Ectodermal cell (in vitro differentiated cells): ENCODE results near the gene ACYP1.
"Not testable (repeated sequence)": the region's sequence is repeated elsewhere in the genome, so short reads cannot be mapped to it uniquely, and the experiment has no call there.

Source experiments
- H3K27ac ChIP-seq: 2 replicates; pipeline ENCODE4 v1.7.0; 2013; ENCODE audit warnings: mild to moderate bottlenecking, low read depth, low read length; ENCODE audit not compliant: insufficient read depth, poor library complexity, severe bottlenecking
- H3K27me3 ChIP-seq: 2 replicates; pipeline ENCODE4 v1.7.0; 2013; ENCODE audit warnings: mild to moderate bottlenecking, low read length; ENCODE audit not compliant: insufficient read depth, control insufficient read depth, poor library complexity, severe bottlenecking
- H3K36me3 ChIP-seq: one replicate; pipeline ENCODE4 v1.7.0; 2013; ENCODE audit warnings: low read length; ENCODE audit not compliant: control insufficient read depth, insufficient read depth
- H3K4me1 ChIP-seq: one replicate; pipeline ENCODE4 v1.7.0; 2013; ENCODE audit warnings: low read length; ENCODE audit not compliant: control insufficient read depth, insufficient read depth
- H3K4me3 ChIP-seq: 2 replicates; pipeline ENCODE4 v1.7.0; 2013; ENCODE audit warnings: low read depth, low read length, control low read depth; ENCODE audit not compliant: insufficient read depth
- H3K9me3 ChIP-seq: 2 replicates; pipeline ENCODE4 v1.7.0; 2013; ENCODE audit warnings: mild to moderate bottlenecking, low read length, moderate library complexity; ENCODE audit not compliant: control insufficient read depth
- WGBS, 2 experiments: methylation state at CpG; one replicate each; pipeline ENCODE4 v1.1.7; 2013; ENCODE audit warnings: missing lambda C conversion rate in 2 of 2; 5-methylcytosine and 5-hydroxymethylcytosine counted together

ACYP1 gene

DNA sequence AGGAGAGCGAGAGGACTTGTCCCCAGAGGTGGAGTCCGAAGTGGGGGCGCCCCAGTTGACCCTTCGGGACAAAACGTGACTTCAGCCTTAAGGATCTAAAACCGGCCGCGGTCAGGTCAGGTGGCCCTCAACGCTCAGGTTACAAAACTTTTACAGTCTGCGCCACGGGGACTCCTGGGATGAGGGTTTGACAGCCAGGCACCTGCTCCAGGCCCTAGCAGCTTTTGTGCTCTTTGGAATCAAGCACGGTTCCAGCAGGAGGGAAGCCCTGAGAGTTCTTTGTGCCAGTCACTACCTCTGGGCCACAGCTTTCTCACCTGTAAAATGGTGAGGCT lies 6.0 kb upstream of the ACYP1 start:
- Histone ChIP-seq H3K9me3 (no peaks in the 10 kb centered on the region), H3K4me1 (peaks cover 4% of the 10 kb centered on the region), H3K4me3 (peak overlapping the region; percentile 46), H3K27me3 (peaks cover 4% of the 10 kb centered on the region), H3K27ac (peak overlapping the region; percentile 21), H3K36me3 (no peaks in the 10 kb centered on the region)
- 42 to 54% methylated on average over 12 of the region's 12 CpGs for WGBS, 2 experiments

DNA sequence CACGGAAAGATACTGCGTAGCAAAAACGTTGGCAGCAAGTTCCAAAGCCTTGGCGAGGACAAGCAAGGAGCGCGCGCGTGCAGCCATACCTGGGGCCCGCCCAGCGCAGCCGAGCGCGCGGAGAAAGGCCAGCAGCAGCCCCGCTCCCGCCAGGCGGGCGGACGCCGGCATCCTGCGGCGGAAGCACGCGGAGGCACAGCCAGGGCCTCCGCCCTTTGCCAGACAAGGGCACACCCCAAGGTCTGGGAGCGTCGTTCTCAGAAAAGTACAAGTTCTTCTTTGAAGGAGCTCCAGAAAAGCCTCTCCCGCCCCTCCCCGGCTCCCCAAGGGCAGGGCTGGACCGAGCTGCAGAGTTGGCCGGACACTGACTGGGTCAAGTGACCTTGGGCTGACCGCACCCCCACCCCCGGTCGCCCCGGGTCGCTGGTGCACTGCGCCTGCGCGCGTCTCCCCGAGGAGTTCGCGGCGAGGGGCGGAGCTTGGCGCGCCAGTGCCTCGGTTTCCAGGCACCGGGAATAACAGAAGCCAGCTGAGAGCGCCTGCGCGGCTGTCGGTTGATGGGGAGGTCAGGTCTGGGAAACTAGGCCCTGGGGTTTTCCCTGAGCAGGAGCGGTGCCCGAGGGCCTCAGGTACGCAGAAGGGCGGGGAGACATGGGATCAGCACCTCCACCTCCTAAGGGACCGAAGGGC lies 5.4 kb upstream of the ACYP1 start, which contains the start of gene ZC2HC1C:
TSS of gene ZC2HC1C (plus strand) at position 521 of the 690 bp plus-strand sequence. CDS start 933 bp downstream, outside the sequence.
- Histone ChIP-seq H3K27ac (peak within 1 kb of the TSS; percentile 21), H3K27me3 (peaks cover 4% of the 10 kb centered on the region), H3K36me3 (no peaks in the 10 kb centered on the region), H3K4me3 (peak within 1 kb of the TSS; percentile 46), H3K4me1 (peaks cover 4% of the 10 kb centered on the region), H3K9me3 (no peaks in the 10 kb centered on the region)
- 1 to 2% methylated on average over 58 of the region's 58 CpGs for WGBS, 2 experiments

DNA sequence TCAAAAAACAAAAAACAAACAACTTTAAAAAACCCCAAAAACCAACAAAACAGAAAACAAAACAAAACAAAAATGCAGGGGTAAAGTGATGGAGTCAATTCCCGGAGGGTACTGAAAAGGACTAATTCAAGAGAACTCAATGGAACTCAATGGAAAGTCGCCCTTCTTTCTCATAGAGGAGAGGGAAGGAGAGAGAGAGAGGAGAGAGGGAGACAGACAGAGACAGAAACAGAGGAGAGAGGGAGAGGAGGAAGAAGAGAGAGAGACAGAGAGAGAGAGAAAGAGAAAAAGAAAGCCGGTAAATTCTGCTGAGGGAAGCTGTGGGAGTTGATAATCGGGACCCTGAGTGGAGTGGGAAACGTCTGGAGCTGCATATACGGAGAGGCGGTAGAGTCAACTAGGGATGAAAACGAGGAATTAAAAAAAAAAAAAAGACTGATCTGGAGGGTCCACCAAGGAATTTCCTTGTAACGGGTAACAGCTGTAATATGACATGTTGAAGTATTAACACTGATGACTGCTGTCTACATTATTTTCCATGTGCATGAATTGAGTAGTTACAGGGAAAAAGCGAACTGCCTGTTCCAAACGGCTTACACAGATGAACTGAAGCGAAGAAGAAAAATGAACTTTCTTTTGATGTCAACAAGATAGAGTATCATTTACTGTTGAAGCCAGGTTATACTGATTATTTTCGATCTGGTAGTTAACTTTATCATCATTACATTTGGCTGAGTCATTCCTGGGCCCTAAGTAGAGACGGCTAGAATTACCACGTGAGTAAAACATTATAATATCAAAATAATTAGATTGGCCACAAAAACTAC lies 4.7 kb upstream of the ACYP1 start:
- Histone ChIP-seq H3K4me1 (peaks cover 4% of the 10 kb centered on the region), H3K27me3 (peaks cover 4% of the 10 kb centered on the region), H3K9me3 (no peaks in the 10 kb centered on the region), H3K36me3 (no peaks in the 10 kb centered on the region), H3K27ac (no peak overlapping the region), H3K4me3 (peak overlapping the region; percentile 46)
- 10 to 13% methylated on average over 14 to 15 of the region's 15 CpGs for WGBS, 2 experiments

DNA sequence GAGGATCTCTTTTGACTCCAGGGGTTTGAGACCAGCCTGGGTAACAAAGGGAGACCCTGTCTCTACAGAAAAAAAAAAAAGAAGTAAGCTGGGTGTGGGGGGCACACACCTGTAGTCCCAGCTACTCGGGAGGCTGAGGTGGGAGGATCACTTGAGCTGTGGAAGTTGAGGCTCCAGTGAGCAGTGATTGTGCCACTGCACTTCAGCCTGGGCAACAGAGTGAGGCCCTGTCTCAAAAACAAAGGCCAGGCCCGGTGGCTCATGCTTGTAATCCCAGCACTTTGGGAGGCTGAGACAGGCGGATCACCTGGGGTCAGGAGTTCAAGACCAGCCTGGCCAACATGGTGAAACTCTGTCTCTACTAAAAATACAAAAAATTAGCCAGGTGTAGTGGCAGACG lies 3.9 kb upstream of the ACYP1 start:
- WGBS, 2 experiments, result 79 to 83% methylated on average over 4 of the region's 4 CpGs
- H3K4me3 ChIP-seq, H3K36me3 ChIP-seq, H3K27ac ChIP-seq, H3K27me3 ChIP-seq, H3K9me3 ChIP-seq, H3K4me1 ChIP-seq: not testable (repeated sequence)

DNA sequence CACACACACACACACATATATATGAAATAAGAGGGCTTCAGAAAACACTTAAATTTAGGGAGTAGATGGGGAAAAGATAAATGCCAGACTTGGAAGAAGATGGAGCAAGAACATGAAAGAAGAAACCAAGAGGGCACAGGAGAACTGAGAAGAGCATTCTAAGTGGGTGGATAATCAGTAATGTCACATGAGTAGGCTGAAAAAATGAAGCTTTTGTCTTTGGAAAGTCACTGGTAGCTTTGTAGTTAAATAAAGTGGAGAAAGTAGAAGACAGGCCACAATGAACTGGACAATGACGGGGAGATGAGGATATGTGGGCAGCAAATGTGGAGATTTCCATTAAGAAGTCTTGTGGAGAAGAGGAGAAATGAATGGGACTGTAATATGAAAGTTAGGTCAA lies 3.4 kb upstream of the ACYP1 start:
- no peak overlapping the region for H3K27ac ChIP-seq
- H3K27me3 ChIP-seq, result peaks cover 4% of the 10 kb centered on the region
- no peaks in the 10 kb centered on the region for H3K36me3 ChIP-seq
- no peak overlapping the region for H3K4me3 ChIP-seq
- peaks cover 4% of the 10 kb centered on the region for H3K4me1 ChIP-seq
- no peaks in the 10 kb centered on the region for H3K9me3 ChIP-seq
- 89 to 90% methylated on average over 1 of the region's 1 CpG for WGBS, 2 experiments

DNA sequence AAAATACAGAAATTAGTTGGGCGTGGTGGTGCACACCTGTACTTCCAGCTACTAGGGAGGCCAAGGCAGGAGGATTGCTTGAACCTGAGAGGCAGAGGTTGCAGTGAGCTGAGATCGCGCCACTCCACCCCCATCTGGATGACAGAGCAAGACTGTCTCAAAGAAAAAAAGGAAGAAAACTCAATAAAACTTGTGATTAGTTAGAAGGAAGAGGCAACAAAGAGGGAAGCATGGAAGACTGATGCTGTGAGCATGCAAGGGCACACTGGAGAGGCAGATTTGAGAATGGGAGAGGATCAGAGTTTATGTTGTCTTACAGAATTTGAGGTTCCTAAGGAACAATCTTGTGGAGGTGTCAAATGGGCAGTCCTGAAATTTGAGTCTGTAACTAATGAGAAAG lies 2.9 kb upstream of the ACYP1 start:
- no peaks in the 10 kb centered on the region for H3K9me3 ChIP-seq
- H3K36me3 ChIP-seq, result no peaks in the 10 kb centered on the region
- H3K27me3 ChIP-seq, result peaks cover 4% of the 10 kb centered on the region
- H3K27ac ChIP-seq, result no peak overlapping the region
- WGBS, 2 experiments, result 92 to 98% methylated on average over 3 of the region's 3 CpGs
- H3K4me1 ChIP-seq, result peaks cover 4% of the 10 kb centered on the region
- H3K4me3 ChIP-seq, result no peak overlapping the region

DNA sequence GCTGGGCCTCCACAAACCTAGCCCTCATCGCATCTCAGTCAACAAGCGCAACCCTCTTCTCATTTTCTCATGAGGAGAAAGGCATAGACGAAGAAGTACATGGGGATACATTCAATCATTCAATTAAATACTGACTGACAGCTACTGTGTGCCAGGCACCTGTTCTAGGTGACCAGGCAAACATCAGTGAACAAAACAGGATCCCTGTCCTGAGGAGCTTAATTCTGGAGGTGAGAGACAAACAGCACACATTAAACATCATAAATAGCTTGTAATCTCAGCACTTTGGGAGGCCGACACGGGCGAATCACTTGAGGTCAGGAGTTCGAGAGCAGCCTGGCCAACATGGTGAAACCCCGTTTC lies 362 bp upstream of the ACYP1 start:
- Histone ChIP-seq H3K27me3 (peaks cover 4% of the 10 kb centered on the region), H3K4me1 (peaks cover 4% of the 10 kb centered on the region), H3K9me3 (no peaks in the 10 kb centered on the region), H3K36me3 (peaks cover 3% of the 10 kb centered on the region), H3K4me3 (peak overlapping the region; percentile 79), H3K27ac (no peak overlapping the region)
- 57 to 59% methylated on average over 8 of the region's 8 CpGs for WGBS, 2 experiments

DNA sequence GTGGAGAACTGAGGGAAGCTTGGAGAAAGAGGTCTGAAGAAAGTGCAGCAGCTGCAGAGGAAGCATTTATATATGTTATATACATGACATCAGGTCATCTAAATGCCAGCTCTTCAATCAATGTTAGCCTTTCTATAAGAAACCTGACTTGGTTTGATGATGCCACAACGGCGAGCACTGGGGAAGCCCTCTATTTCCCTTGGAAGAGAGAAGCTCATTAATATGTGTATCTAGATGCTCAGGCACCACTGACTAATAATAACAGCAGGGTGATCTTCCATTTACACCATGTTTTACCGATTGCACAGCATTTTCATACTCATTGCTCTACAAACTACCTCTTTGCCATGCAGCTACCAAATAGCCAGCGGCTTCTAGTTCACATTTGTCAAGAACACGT lies 811 bp downstream of the ACYP1 start:
- Histone ChIP-seq H3K4me1 (no peaks in the 10 kb centered on the region), H3K36me3 (peaks cover 3% of the 10 kb centered on the region), H3K9me3 (no peaks in the 10 kb centered on the region), H3K4me3 (peak overlapping the region; percentile 79), H3K27me3 (no peaks in the 10 kb centered on the region), H3K27ac (no peak overlapping the region)
- WGBS, 2 experiments, result 49 to 52% methylated on average over 5 of the region's 5 CpGs

DNA sequence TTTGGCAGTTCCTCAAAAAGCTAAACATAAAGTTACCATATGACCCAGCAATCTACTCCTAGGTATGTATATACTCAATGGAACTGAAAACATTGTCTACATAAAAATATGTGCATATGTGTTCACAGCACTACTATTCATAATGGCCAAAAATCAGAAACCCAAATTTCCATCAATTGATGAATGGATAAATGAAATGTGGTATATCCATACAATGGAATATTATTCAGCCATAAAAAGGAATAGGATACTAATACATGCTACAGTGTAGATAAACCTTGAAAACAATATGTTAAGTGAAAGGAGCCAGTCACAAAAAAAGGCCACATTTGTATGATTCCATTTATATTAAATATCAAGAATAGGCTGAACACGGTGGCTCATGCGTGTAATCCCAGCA lies 3.4 kb downstream of the ACYP1 start:
- H3K4me3 ChIP-seq, result no peak overlapping the region
- no peak overlapping the region for H3K27ac ChIP-seq
- H3K36me3 ChIP-seq, result peaks cover 3% of the 10 kb centered on the region
- no peaks in the 10 kb centered on the region for H3K9me3 ChIP-seq
- no peaks in the 10 kb centered on the region for H3K4me1 ChIP-seq
- no peaks in the 10 kb centered on the region for H3K27me3 ChIP-seq
- WGBS, 2 experiments, result 95 to 96% methylated on average over 2 of the region's 2 CpGs

DNA sequence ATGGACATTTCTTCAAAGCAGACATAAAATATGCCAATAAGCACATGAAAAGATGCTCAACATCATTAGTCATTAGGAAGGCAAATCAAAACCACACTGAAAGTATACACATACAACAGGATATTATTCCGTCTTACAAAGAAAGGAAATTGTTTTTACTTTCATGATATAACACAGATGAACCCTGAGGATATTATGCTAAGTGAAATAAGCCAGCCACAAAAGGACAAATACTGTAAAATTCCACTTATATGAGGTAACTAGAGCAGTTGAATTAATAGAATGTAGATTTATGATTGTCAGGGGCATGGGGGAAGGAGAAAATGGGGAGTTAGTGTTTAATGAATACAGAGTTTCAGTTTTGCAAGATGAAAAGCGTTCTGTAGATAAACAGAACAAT lies 4.2 kb downstream of the ACYP1 start:
- Histone ChIP-seq H3K9me3 (no peaks in the 10 kb centered on the region), H3K27ac (no peak overlapping the region), H3K36me3 (peaks cover 3% of the 10 kb centered on the region), H3K27me3 (no peaks in the 10 kb centered on the region), H3K4me3 (no peak overlapping the region), H3K4me1 (no peaks in the 10 kb centered on the region)
- WGBS, 2 experiments, result 97 to 100% methylated on average over 2 of the region's 2 CpGs
